D721Med (cell line): ENCODE results near the gene CDH6.
A peak's percentile ranks its signal among the peaks of the same experiment; 100 is the strongest.

Source experiments
- DNase-seq: peaks from one replicate; pipeline ENCODE4 v3.0.0; 2011; ENCODE audit warnings: low spot score; ENCODE audit not compliant: insufficient read length
- FAIRE-seq: peaks from 2 replicates; lab custom pipeline; 2011; peaks lifted over from hg19 to GRCh38; lab: Jason Lieb, UNC
- TF ChIP-seq, protein P1 (sequence below): IDR thresholded peaks from 2 replicates; pipeline ENCODE4 v1.5.1; 2012; ENCODE audit warnings: mild to moderate bottlenecking, control low read depth; ENCODE audit not compliant: insufficient read depth; ENCODE audit errors: missing control alignments

Gene CDH6

DNA sequence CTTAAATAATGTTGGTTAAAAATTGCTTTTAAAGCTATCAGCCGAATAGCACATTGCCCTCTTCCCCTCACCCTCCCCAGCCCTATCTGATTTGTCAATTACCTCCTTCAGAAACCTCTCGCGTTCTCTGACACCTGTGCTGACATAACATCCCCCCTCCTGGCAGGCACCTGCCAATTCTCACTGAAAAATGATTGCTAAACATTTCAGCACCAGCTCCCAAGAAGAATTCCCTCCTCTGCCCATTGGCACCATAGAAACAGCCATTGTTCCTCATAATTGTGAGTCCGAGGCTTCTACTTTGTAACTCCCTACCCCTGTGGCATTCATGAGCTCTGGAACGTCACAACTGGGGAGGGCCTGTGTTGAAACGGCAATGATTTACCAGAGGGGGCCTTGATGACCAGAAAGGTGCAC, 20.2 kb downstream of the CDH6 start:
- TF ChIP-seq, protein P1, sequence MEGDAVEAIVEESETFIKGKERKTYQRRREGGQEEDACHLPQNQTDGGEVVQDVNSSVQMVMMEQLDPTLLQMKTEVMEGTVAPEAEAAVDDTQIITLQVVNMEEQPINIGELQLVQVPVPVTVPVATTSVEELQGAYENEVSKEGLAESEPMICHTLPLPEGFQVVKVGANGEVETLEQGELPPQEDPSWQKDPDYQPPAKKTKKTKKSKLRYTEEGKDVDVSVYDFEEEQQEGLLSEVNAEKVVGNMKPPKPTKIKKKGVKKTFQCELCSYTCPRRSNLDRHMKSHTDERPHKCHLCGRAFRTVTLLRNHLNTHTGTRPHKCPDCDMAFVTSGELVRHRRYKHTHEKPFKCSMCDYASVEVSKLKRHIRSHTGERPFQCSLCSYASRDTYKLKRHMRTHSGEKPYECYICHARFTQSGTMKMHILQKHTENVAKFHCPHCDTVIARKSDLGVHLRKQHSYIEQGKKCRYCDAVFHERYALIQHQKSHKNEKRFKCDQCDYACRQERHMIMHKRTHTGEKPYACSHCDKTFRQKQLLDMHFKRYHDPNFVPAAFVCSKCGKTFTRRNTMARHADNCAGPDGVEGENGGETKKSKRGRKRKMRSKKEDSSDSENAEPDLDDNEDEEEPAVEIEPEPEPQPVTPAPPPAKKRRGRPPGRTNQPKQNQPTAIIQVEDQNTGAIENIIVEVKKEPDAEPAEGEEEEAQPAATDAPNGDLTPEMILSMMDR, result no peak
- FAIRE-seq, result no peak
- no peak for DNase-seq

DNA sequence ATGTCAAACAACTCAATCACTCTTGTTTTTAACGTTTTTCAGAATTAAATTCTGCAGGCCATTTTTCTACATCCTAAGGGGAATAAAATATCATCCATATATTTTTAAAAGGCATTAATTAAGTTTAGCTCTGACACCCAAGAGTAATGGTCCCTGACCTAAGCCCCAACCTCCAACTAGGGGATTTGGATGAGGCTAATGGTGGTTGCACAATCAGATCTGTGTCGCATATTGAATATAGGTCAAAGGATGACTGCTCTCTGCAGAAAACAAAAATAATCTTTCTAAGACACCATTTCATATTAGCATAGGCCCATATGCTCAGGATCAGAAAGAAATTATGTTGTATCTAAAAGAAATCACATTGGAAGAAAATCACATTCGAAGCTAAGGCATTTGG, 20.7 kb downstream of the CDH6 start:
- no peak for FAIRE-seq

DNA sequence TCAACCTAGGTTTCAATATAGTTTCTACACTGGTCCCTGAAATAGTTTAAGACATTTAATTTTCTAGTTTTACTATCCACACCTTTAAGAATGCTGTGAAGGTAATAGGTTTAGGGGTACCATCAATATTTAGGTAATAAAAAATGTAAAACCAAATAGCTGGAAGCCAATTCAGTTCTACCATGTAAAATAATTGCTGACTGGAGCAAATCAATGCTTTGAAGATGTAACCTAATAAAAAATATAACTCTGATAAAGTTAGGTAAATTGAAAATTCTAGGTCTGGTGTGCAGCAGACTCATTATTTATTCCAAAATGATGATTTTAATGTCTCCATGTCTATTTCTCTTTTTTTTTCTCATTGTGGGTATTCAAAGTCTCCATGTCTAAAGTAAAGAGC, 21.8 kb downstream of the CDH6 start:
- no peak for FAIRE-seq
- no peak for DNase-seq
- TF ChIP-seq, protein P1, result no peak

More for the DNA sequence above, 20.7 kb downstream of the CDH6 start:
- DNase-seq, result no peak
- TF ChIP-seq, protein P1, result no peak

DNA sequence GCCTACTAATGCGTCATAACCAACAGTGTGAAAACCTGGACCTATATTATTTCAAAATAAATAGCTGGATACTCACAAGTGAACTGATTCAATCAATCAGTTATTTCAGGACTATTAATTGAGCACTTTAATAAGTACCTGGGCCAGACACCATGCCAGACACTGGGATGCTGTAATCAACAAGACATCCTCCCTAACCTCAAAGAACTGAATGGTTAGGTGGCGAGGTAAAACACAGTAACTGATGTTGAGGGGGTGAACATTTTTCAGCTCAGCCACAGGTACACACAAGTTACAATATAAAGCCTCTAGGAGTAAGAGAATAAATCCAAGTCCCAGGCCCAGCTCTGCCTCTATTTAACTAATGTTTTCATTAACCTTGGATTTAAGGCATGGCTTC, 24.0 kb downstream of the CDH6 start:
- FAIRE-seq, result no peak
- DNase-seq, result no peak
- TF ChIP-seq, protein P1, result no peak

DNA sequence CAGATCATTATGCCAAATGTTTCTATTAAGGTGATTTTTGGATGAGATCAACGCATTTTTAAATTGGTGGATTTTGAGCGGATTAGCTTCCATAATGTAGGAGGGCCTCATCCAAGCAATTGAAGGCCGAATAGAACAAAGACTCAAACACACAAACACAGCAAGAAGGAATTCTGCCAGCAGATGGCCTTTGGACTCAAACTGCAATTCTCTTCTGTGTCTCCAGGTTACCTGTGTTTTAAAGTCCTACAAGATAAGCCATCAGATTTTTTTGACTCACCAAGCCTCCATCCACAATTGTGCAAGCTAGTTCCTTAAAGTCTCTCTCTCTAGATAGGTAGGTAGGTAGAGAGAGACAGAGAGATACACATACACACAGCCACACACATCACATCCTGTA, 25.5 kb downstream of the CDH6 start:
- FAIRE-seq, result no peak

DNA sequence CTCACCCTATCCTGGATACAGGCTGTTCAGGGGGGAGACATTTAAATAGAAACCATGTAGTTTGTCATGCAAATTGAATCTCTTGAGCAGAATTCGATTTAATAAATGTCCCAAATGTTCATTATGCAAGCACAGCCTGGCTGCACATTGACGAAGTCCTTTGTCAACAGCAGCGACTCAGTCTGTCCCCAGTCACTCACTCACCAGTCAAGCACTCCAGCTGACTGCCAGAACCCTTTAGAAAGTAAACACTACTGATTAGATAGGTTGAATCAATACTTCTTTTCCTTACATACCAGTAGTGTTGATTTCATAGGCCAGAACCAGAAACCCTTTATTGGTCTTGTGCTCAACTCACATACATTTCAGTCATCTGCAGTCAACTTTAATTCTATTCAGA, 27.5 kb downstream of the CDH6 start:
- DNase-seq (no peak), FAIRE-seq (no peak)
- TF ChIP-seq, protein P1, result no peak

More for the DNA sequence above, 25.5 kb downstream of the CDH6 start:
- TF ChIP-seq, protein P1, result peak; percentile 1
- no peak for DNase-seq

DNA sequence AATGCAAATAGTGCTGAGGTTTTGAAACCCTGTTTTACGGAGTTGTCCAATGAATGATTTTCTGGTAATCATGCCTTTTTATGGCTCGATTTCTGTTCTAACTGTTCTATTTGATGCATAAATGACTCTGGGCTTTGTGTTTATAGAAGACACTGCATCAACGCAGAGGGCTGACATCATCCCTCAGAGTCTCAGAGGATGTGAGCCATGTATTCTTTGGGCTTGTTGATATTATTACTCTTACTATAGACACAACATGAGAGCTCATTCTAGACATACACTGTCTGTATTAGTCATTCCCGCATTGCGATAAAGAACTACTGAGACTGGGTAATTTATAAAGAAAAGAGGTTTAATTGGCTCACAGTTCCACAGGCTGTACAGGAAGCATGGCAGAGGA, 31.6 kb downstream of the CDH6 start:
- no peak for FAIRE-seq
- TF ChIP-seq, protein P1, result no peak

More for the DNA sequence above, 31.6 kb downstream of the CDH6 start:
- no peak for DNase-seq
